ENCODE results near the gene CFAP46. TPM values are rescaled to one million over a fixed set of nuclear protein-coding genes. Genes with fewer than 3 reads are reported as not detected.

The CFAP46 gene
- polyA plus RNA-seq, 1 donor from 2014 or later = 2.6 TPM

- Histone ChIP-seq H4K20me1 (ENCODE audit: insufficient read depth) (no peaks in the 10 kb centered on the region), H3F3A (ENCODE audit: insufficient read depth, low read length, poor library complexity, severe bottlenecking) (no peaks in the 10 kb centered on the region), H2AFZ (ENCODE audit: low read depth, low read length) (no peak overlapping the region), H3K79me2 (replicated peaks; ENCODE audit: insufficient read depth, low read length) (no peaks in the 10 kb centered on the region), H3K4me3 (ENCODE audit: low read length) (no peak overlapping the region), H3K27me3 (ENCODE audit: insufficient read depth, low read depth, low read length) (no peaks in the 10 kb centered on the region), H3K4me2 (ENCODE audit: low read length) (no peak overlapping the region), H3K9ac (ENCODE audit: low read length) (no peak overlapping the region), H3K27ac (ENCODE audit: low read length) (no peak overlapping the region), H3K9me3 (ENCODE audit: low read length) (no peaks in the 10 kb centered on the region), H3K9me2 (ENCODE audit: insufficient read depth, low read length) (no peaks in the 10 kb centered on the region), H3K36me3 (ENCODE audit: insufficient read depth, low read length) (no peaks in the 10 kb centered on the region)
- TF ChIP-seq MXI1 (conservative IDR thresholded peaks at IDR 0.05; ENCODE audit: poor library complexity, severe bottlenecking) = no peak
- no peak for TF ChIP-seq EP300 (conservative IDR thresholded peaks at IDR 0.05; ENCODE audit: poor library complexity, severe bottlenecking)
- no peak for TF ChIP-seq POLR2AphosphoS5 (IDR thresholded peaks at IDR 0.05)
- no peak for TF ChIP-seq CTCF (IDR thresholded peaks at IDR 0.05; ENCODE audit: poor library complexity, severe bottlenecking)
- no peak for TF ChIP-seq RAD21 (conservative IDR thresholded peaks at IDR 0.05)
- no peak for TF ChIP-seq TAF1 (IDR thresholded peaks at IDR 0.05; ENCODE audit: low read depth)
- no peak for TF ChIP-seq REST (IDR thresholded peaks at IDR 0.05; ENCODE audit: borderline replicate concordance)
- no peak for TF ChIP-seq EZH2 (IDR thresholded peaks at IDR 0.05; ENCODE audit: borderline replicate concordance, insufficient read depth, low read length, poor library complexity, severe bottlenecking)
- TF ChIP-seq SMC3 (conservative IDR thresholded peaks at IDR 0.05; ENCODE audit: poor library complexity) = no peak
Measured at GRCh38 chr10:132986076-132986475, 43.7 kb upstream of the CFAP46 start.

- Histone ChIP-seq H3K27ac (ENCODE audit: low read length) (no peak overlapping the region), H3K4me2 (ENCODE audit: low read length) (no peak overlapping the region), H3K36me3 (ENCODE audit: insufficient read depth, low read length) (no peaks in the 10 kb centered on the region), H2AFZ (ENCODE audit: low read depth, low read length) (no peak overlapping the region), H4K20me1 (ENCODE audit: insufficient read depth) (no peaks in the 10 kb centered on the region), H3K9ac (ENCODE audit: low read length) (no peak overlapping the region), H3K9me2 (ENCODE audit: insufficient read depth, low read length) (no peaks in the 10 kb centered on the region), H3K79me2 (replicated peaks; ENCODE audit: insufficient read depth, low read length) (no peaks in the 10 kb centered on the region), H3K9me3 (ENCODE audit: low read length) (no peaks in the 10 kb centered on the region), H3F3A (ENCODE audit: insufficient read depth, low read length, poor library complexity, severe bottlenecking) (no peaks in the 10 kb centered on the region), H3K4me3 (ENCODE audit: low read length) (no peak overlapping the region), H3K27me3 (ENCODE audit: insufficient read depth, low read depth, low read length) (no peaks in the 10 kb centered on the region)
- TF ChIP-seq MXI1 (conservative IDR thresholded peaks at IDR 0.05; ENCODE audit: poor library complexity, severe bottlenecking) (no peak), EP300 (conservative IDR thresholded peaks at IDR 0.05; ENCODE audit: poor library complexity, severe bottlenecking) (no peak), TAF1 (IDR thresholded peaks at IDR 0.05; ENCODE audit: low read depth) (no peak), RAD21 (conservative IDR thresholded peaks at IDR 0.05) (no peak), POLR2AphosphoS5 (IDR thresholded peaks at IDR 0.05) (no peak), REST (IDR thresholded peaks at IDR 0.05; ENCODE audit: borderline replicate concordance) (no peak), CTCF (IDR thresholded peaks at IDR 0.05; ENCODE audit: poor library complexity, severe bottlenecking) (no peak), EZH2 (IDR thresholded peaks at IDR 0.05; ENCODE audit: borderline replicate concordance, insufficient read depth, low read length, poor library complexity, severe bottlenecking) (no peak), SMC3 (conservative IDR thresholded peaks at IDR 0.05; ENCODE audit: poor library complexity) (no peak)
Measured at GRCh38 chr10:132985546-132985900, 43.2 kb upstream of the CFAP46 start.

All from neural cell (in vitro differentiated cells).